LNCaP clone FGC (cell line): Measurements from ENCODE around the gene RGS13.

Experiments
- DNase-seq: peaks from one replicate; pipeline ENCODE4 v3.0.0-alpha.2; 2011; ENCODE audit warnings: low read depth
- H3K4me3 ChIP-seq: 2 replicates; pipeline ENCODE4 v1.5.1; 2011; ENCODE audit warnings: mild to moderate bottlenecking, low read depth, low read length, control low read depth
- CTCF ChIP-seq: IDR thresholded peaks from 2 replicates; pipeline ENCODE4 v1.5.1; 2012; ENCODE audit warnings: mild to moderate bottlenecking; ENCODE audit not compliant: control insufficient read depth, insufficient read depth; ENCODE audit errors: extremely low read depth

RGS13 gene

DNA sequence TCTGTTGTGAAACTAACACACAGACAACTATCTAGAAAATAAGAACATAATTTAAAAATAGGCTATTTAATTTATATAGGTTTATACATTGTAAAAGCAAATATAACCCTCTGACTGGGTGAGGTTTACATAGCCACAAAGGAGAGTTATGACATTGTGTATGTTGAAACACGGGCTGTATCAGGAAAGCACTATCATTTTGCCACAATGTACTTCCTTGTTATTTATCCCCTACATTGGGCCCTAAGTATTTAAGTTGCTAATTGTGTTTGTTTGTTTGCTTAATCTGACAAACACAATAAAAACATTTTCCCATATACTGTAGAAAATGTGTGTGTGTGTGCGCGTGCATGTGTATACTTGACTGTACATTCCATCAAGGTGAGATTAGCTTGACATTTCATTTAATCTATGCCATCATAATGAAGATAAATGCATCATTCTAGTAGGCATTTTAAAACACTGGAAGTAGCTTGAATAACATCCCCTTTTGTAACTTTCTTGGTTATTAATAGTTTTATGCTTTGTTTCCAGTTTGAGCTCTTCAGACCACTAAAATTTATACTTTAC is 72.1 kb downstream of the RGS13 start:
- TF ChIP-seq CTCF = no peak
- no peak for DNase-seq
- H3K4me3 ChIP-seq = no peak overlapping the region

DNA sequence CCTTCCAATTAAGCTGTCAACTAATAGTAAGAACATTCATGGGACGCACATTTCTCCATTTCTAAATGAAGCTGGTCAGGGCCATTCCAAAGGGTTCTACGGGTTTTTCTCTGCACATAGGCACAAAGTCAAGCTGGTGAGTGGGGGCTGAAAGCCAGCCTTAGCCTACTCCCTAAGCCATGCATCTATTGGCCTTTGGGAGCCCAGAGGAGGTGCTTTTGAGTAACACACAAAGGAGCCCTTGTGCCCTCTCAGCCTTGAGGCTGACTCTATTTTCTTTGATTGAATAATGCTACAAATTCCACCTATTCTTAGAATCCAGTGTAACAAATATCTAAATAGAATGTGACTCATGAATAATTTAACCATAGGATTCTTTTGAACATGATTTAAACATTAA is 73.6 kb downstream of the RGS13 start:
- no peak for TF ChIP-seq CTCF
- no peak for DNase-seq
- no peak overlapping the region for H3K4me3 ChIP-seq
